ENCODE results near the gene TPCN2.

The TPCN2 gene

DNA sequence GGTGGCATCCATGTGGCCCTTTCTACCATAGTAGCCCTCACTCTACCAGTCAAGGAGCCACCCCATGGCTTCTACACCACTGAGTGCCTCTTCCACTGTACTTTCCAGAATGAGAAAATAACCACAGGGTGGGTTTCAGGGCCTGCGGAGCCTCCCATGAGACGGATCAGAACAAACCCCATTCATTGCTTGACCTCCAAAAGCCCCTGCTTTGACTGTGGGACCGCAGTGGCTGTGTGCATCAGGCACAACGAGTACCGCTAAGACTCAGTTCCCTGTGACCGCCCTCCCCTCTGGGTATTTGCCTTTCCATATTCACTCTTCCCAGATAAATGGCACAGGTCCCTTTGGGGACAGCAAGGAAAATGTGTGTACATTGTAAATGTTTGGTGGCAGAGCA lies 24.2 kb upstream of the TPCN2 start:
- H3K4me3 ChIP-seq (IDR thresholded peaks at IDR 0.05; ENCODE audit: insufficient read depth, low read depth, low read length): no peak overlapping the region
- H3K4me1 ChIP-seq (ENCODE audit: low read depth, poor library complexity, severe bottlenecking): no peaks in the 10 kb centered on the region
- H3K27me3 ChIP-seq (ENCODE audit: insufficient read depth, low read depth): peaks cover 7% of the 10 kb centered on the region; the same call in 1 of the 2 replicates
- H3K36me3 ChIP-seq (ENCODE audit: insufficient read depth): no peaks in the 10 kb centered on the region
- H3K4me2 ChIP-seq: no peak overlapping the region
- H3K79me2 ChIP-seq (ENCODE audit: insufficient read depth, low read depth): no peaks in the 10 kb centered on the region
- H3K9ac ChIP-seq: no peak overlapping the region
- H3K27ac ChIP-seq: no peak overlapping the region
- TF ChIP-seq, protein P1, sequence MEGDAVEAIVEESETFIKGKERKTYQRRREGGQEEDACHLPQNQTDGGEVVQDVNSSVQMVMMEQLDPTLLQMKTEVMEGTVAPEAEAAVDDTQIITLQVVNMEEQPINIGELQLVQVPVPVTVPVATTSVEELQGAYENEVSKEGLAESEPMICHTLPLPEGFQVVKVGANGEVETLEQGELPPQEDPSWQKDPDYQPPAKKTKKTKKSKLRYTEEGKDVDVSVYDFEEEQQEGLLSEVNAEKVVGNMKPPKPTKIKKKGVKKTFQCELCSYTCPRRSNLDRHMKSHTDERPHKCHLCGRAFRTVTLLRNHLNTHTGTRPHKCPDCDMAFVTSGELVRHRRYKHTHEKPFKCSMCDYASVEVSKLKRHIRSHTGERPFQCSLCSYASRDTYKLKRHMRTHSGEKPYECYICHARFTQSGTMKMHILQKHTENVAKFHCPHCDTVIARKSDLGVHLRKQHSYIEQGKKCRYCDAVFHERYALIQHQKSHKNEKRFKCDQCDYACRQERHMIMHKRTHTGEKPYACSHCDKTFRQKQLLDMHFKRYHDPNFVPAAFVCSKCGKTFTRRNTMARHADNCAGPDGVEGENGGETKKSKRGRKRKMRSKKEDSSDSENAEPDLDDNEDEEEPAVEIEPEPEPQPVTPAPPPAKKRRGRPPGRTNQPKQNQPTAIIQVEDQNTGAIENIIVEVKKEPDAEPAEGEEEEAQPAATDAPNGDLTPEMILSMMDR (conservative IDR thresholded peaks at IDR 0.05; ENCODE audit: low read depth, low read length): no peak
- H4K20me1 ChIP-seq (ENCODE audit: insufficient read depth): no peaks in the 10 kb centered on the region
- no peak overlapping the region for H2AFZ ChIP-seq (ENCODE audit: low read depth)

GRCh38 chr11:69027704-69028372 lies 20.9 kb upstream of the TPCN2 start:
- Histone ChIP-seq H3K4me3 (IDR thresholded peaks at IDR 0.05; ENCODE audit: insufficient read depth, low read depth, low read length) (no peak overlapping the region), H3K4me1 (ENCODE audit: low read depth, poor library complexity, severe bottlenecking) (no peaks in the 10 kb centered on the region), H2AFZ (ENCODE audit: low read depth) (no peak overlapping the region), H3K79me2 (ENCODE audit: insufficient read depth, low read depth) (no peaks in the 10 kb centered on the region), H4K20me1 (ENCODE audit: insufficient read depth) (no peaks in the 10 kb centered on the region), H3K27me3 (ENCODE audit: insufficient read depth, low read depth) (no peaks in the 10 kb centered on the region; the same call in 1 of the 2 replicates), H3K4me2 (no peak overlapping the region), H3K9ac (no peak overlapping the region), H3K36me3 (ENCODE audit: insufficient read depth) (no peaks in the 10 kb centered on the region), H3K27ac (no peak overlapping the region)
- TF ChIP-seq, protein P1 (conservative IDR thresholded peaks at IDR 0.05; ENCODE audit: low read depth, low read length): no peak

DNA sequence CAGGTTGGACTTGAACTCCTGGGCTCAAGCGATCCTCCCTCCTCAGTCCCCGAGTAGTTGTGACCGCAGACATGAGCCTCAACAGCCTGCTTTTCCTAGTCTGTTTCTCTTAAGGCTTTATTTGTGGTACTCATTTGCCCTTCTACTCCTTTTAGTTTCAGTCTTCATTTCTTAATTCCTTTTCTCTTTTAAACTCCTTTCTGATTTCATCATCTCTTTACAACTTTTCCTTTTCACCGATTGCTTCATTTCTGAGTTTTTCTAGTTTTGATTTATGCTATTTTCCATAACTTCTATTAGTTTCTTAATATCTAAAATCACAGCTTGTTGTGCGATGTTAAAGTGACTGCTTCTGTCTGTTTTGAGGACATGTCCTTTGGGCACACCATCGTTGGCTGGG lies 18.4 kb upstream of the TPCN2 start:
- Histone ChIP-seq H3K27ac (no peak overlapping the region), H3K36me3 (ENCODE audit: insufficient read depth) (no peaks in the 10 kb centered on the region), H3K27me3 (ENCODE audit: insufficient read depth, low read depth) (no peaks in the 10 kb centered on the region; the same call in 1 of the 2 replicates), H3K79me2 (ENCODE audit: insufficient read depth, low read depth) (no peaks in the 10 kb centered on the region), H3K9ac (no peak overlapping the region), H3K4me2 (no peak overlapping the region), H2AFZ (ENCODE audit: low read depth) (no peak overlapping the region), H3K4me3 (IDR thresholded peaks at IDR 0.05; ENCODE audit: insufficient read depth, low read depth, low read length) (no peak overlapping the region), H3K4me1 (ENCODE audit: low read depth, poor library complexity, severe bottlenecking) (no peaks in the 10 kb centered on the region), H4K20me1 (ENCODE audit: insufficient read depth) (no peaks in the 10 kb centered on the region)
- TF ChIP-seq, protein P1 (conservative IDR thresholded peaks at IDR 0.05; ENCODE audit: low read depth, low read length): no peak

DNA sequence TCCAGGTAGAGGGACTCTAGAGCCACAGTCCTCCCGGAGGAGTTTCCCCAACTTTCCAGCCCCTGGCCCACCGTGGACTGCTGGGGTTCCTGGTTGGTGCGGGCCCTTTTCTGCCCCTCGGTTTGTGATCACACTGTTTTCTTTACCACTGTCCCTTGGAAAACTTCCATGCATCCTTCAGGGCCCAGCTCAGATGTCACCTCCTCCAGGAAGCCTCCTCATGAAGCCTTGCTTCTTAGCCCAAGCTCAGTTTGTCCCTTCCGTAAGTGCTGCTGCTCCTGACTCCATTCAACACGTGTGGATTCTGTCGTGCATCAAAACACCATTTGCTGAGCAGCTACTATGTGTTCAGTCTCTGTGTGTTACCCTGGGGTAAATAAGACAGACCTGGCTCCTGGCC lies 15.9 kb upstream of the TPCN2 start:
- Histone ChIP-seq H3K36me3 (ENCODE audit: insufficient read depth) (no peaks in the 10 kb centered on the region), H2AFZ (ENCODE audit: low read depth) (no peak overlapping the region)
- TF ChIP-seq, protein P1 (conservative IDR thresholded peaks at IDR 0.05; ENCODE audit: low read depth, low read length): no peak

More for the DNA sequence above, 15.9 kb upstream of the TPCN2 start:
- H3K27ac ChIP-seq: no peak overlapping the region
- H3K4me1 ChIP-seq (ENCODE audit: low read depth, poor library complexity, severe bottlenecking): no peaks in the 10 kb centered on the region
- H3K4me2 ChIP-seq: no peak overlapping the region
- no peaks in the 10 kb centered on the region for H3K79me2 ChIP-seq (ENCODE audit: insufficient read depth, low read depth)
- no peak overlapping the region for H3K4me3 ChIP-seq (IDR thresholded peaks at IDR 0.05; ENCODE audit: insufficient read depth, low read depth, low read length)
- no peaks in the 10 kb centered on the region for H4K20me1 ChIP-seq (ENCODE audit: insufficient read depth)
- no peaks in the 10 kb centered on the region; the same call in 1 of the 2 replicates for H3K27me3 ChIP-seq (ENCODE audit: insufficient read depth, low read depth)
- no peak overlapping the region for H3K9ac ChIP-seq

Measured in KMS-11 (cell line).